GM12878 (cell line): Measurements from ENCODE around the gene KCTD16. TPM values are rescaled to one million over a fixed set of nuclear protein-coding genes. Genes with fewer than 3 reads are reported as not detected.

Experiments
- JUND ChIP-seq: IDR thresholded peaks from 2 replicates; pipeline ENCODE4 v1.6.1; 2012; ENCODE audit warnings: low read depth, mild to moderate bottlenecking, low read length, improper control_type of control experiment, moderate library complexity
- polyA plus RNA-seq, 11 experiments: library from polyadenylated mRNA; depleted of rRNA in 4 of 11; unstranded in 6 of 11; stranded (reverse) in 5 of 11; fragments of >200 nt; fragmentation: Nextera tagmentation in 4 of 11; fragmentation: Illumina TruSeq in 1 of 11; extraction: Ambion mirVana in 4 of 11; extraction: Trizol in 1 of 11; gene quantifications; 1 replicate in 1 of 11; 2 replicates in 10 of 11; pipeline versions ENCODE4 v1.2.1 to v1.2.3, GENCODE V29; 2011 to 2016; ENCODE audit warnings: inconsistent platforms in 2 of 11, missing spikeins in 2 of 11, low read depth in 1 of 11
- total RNA-seq, 4 experiments: library from RNA; depleted of rRNA in 3 of 4; stranded (reverse); fragments of >200 nt in 3 of 4; fragmentation: Illumina TruSeq in 1 of 4; extraction: Trizol in 1 of 4; gene quantifications; 2 replicates each; pipeline versions ENCODE4 v1.2.1 to v1.2.3, GENCODE V29; 2013 to 2021
- TF ChIP-seq, protein P1 (sequence below): fragments of 450-650 bp; IDR thresholded peaks from 2 replicates; pipeline ENCODE4 v1.6.1; 2017; ENCODE audit warnings: antibody characterized with exemption, mild to moderate bottlenecking, moderate library complexity
- TF ChIP-seq, protein P2 (sequence below): fragments of 450-650 bp; IDR thresholded peaks from 2 replicates; pipeline ENCODE4 v1.6.1; 2017; ENCODE audit warnings: mild to moderate bottlenecking, moderate library complexity
- TF ChIP-seq, protein P3 (sequence below): fragments of 450-650 bp; formaldehyde crosslinking; IDR thresholded peaks from 2 replicates; pipeline ENCODE4 v1.4.0; 2020; ENCODE audit warnings: mild to moderate bottlenecking, moderate library complexity

KCTD16 gene
- total and polyA plus RNA-seq, 10 of the 15 experiments (the other 5 are each of a cell fraction or from before 2014, with no cell fraction given) = 0.03 to 0.10 (median 0.06) TPM; not detected in 3

DNA sequence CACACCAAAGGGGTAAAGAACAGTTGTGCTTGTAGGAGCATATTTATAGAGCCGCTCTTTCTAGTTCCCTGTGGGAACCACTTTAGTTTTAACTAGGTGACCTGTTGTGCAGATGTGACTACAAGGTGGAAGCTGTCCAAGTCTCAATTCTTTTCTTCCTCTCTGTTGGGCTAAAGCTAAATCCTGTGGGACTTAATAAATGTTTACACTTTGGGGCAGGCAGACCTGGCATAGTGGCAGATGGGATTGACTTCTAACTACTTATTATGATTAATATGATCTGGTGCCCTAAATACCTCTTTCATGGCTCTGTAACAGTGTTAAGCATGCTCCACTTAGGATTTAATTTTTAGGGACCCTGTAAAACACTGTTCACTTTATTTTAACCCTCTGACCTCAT, 265.3 kb downstream of the KCTD16 start (continued):
- TF ChIP-seq, protein P1, sequence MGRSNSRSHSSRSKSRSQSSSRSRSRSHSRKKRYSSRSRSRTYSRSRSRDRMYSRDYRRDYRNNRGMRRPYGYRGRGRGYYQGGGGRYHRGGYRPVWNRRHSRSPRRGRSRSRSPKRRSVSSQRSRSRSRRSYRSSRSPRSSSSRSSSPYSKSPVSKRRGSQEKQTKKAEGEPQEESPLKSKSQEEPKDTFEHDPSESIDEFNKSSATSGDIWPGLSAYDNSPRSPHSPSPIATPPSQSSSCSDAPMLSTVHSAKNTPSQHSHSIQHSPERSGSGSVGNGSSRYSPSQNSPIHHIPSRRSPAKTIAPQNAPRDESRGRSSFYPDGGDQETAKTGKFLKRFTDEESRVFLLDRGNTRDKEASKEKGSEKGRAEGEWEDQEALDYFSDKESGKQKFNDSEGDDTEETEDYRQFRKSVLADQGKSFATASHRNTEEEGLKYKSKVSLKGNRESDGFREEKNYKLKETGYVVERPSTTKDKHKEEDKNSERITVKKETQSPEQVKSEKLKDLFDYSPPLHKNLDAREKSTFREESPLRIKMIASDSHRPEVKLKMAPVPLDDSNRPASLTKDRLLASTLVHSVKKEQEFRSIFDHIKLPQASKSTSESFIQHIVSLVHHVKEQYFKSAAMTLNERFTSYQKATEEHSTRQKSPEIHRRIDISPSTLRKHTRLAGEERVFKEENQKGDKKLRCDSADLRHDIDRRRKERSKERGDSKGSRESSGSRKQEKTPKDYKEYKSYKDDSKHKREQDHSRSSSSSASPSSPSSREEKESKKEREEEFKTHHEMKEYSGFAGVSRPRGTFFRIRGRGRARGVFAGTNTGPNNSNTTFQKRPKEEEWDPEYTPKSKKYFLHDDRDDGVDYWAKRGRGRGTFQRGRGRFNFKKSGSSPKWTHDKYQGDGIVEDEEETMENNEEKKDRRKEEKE = no peak
- TF ChIP-seq, protein P2, sequence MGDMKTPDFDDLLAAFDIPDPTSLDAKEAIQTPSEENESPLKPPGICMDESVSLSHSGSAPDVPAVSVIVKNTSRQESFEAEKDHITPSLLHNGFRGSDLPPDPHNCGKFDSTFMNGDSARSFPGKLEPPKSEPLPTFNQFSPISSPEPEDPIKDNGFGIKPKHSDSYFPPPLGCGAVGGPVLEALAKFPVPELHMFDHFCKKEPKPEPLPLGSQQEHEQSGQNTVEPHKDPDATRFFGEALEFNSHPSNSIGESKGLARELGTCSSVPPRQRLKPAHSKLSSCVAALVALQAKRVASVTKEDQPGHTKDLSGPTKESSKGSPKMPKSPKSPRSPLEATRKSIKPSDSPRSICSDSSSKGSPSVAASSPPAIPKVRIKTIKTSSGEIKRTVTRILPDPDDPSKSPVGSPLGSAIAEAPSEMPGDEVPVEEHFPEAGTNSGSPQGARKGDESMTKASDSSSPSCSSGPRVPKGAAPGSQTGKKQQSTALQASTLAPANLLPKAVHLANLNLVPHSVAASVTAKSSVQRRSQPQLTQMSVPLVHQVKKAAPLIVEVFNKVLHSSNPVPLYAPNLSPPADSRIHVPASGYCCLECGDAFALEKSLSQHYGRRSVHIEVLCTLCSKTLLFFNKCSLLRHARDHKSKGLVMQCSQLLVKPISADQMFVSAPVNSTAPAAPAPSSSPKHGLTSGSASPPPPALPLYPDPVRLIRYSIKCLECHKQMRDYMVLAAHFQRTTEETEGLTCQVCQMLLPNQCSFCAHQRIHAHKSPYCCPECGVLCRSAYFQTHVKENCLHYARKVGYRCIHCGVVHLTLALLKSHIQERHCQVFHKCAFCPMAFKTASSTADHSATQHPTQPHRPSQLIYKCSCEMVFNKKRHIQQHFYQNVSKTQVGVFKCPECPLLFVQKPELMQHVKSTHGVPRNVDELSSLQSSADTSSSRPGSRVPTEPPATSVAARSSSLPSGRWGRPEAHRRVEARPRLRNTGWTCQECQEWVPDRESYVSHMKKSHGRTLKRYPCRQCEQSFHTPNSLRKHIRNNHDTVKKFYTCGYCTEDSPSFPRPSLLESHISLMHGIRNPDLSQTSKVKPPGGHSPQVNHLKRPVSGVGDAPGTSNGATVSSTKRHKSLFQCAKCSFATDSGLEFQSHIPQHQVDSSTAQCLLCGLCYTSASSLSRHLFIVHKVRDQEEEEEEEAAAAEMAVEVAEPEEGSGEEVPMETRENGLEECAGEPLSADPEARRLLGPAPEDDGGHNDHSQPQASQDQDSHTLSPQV = no peak
- TF ChIP-seq, protein P3, sequence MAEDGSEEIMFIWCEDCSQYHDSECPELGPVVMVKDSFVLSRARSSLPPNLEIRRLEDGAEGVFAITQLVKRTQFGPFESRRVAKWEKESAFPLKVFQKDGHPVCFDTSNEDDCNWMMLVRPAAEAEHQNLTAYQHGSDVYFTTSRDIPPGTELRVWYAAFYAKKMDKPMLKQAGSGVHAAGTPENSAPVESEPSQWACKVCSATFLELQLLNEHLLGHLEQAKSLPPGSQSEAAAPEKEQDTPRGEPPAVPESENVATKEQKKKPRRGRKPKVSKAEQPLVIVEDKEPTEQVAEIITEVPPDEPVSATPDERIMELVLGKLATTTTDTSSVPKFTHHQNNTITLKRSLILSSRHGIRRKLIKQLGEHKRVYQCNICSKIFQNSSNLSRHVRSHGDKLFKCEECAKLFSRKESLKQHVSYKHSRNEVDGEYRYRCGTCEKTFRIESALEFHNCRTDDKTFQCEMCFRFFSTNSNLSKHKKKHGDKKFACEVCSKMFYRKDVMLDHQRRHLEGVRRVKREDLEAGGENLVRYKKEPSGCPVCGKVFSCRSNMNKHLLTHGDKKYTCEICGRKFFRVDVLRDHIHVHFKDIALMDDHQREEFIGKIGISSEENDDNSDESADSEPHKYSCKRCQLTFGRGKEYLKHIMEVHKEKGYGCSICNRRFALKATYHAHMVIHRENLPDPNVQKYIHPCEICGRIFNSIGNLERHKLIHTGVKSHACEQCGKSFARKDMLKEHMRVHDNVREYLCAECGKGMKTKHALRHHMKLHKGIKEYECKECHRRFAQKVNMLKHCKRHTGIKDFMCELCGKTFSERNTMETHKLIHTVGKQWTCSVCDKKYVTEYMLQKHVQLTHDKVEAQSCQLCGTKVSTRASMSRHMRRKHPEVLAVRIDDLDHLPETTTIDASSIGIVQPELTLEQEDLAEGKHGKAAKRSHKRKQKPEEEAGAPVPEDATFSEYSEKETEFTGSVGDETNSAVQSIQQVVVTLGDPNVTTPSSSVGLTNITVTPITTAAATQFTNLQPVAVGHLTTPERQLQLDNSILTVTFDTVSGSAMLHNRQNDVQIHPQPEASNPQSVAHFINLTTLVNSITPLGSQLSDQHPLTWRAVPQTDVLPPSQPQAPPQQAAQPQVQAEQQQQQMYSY = no peak
- no peak for TF ChIP-seq JUND
